Stomach smooth muscle (tissue), 2 donors: ENCODE results near the gene ADISSP.
A peak's percentile ranks its signal among the peaks of the same experiment; 100 is the strongest.

ENCODE experiments used
- H3K27ac ChIP-seq: one replicate; pipeline ENCODE4 v1.7.0; 2013; ENCODE audit warnings: mild to moderate bottlenecking, low read length, inconsistent platforms
- H3K27me3 ChIP-seq, 2 donors: one replicate each; pipeline ENCODE4 v1.7.0; 2013; ENCODE audit warnings: low read length in 2 of 2; ENCODE audit not compliant: insufficient read depth in 2 of 2, control insufficient read depth in 1 of 2
- H3K36me3 ChIP-seq, 2 donors: one replicate each; pipeline ENCODE4 v1.7.0; 2013; ENCODE audit warnings: low read length in 2 of 2; ENCODE audit not compliant: control insufficient read depth in 2 of 2, insufficient read depth in 2 of 2
- H3K4me1 ChIP-seq: one replicate; pipeline ENCODE4 v1.7.0; 2013; ENCODE audit warnings: low read length; ENCODE audit not compliant: control insufficient read depth, insufficient read depth
- H3K4me3 ChIP-seq, 2 donors: one replicate each; pipeline ENCODE4 v1.7.0; 2013; ENCODE audit warnings: low read length in 2 of 2
- H3K9ac ChIP-seq, 2 donors: one replicate each; pipeline ENCODE4 v1.7.0; 2013; ENCODE audit warnings: low read length in 2 of 2, mild to moderate bottlenecking in 1 of 2
- H3K9me3 ChIP-seq, 2 donors: one replicate each; pipeline ENCODE4 v1.7.0; 2013; ENCODE audit warnings: low read length in 2 of 2; ENCODE audit not compliant: control insufficient read depth in 2 of 2
- donor health status: healthy.
- donor health status: Pancreatic carcinoma.

ADISSP gene

DNA sequence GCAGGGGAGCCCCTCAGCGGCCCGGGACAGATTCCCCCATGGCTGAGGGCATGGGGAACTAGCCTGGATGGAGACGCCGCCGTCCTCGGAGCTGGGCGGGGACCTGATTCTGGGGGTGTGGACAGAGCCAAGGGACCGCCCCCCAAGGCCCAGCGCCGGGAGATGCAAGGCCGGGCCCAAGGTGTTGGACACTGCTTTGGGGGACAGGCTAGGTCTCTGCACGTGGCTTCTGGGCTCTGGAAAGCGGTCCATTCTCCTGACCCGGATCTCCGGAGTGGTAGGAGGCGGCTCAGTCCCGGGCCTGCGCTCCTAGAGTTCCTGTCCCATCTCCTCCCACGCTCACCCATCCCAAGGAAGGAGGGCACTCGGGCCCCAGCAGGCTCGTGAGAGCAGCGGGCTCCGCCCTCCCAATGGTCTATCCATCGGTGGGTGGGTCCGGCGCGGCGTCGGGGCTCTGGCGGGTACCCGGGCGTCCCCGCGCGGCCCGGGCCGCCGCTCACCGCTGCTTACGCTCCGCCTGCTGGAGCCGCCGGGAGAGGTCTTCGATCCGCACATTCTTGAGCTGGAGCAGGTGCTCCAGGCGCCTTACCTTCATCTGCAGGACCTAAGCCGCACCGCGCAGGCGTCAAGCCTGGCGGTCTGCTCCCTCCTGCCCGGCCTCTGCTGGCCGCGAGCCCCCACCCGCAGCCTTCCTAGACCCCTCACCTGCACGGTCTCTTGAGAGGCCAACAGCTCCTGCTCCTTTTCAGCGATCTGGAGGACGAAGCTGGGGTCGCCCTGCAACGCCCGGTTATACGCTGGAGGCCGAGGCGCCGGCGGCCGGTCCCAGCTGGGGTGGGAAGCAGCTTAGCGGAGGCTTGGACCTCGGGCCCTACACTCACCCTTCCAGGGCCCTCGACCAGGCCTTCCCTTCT is 10.4 kb upstream of the ADISSP start:
- Histone ChIP-seq H3K36me3 (no peaks in the 10 kb centered on the region), H3K9ac (peak overlapping the region; percentile 63 to 68), H3K4me3 (peak overlapping the region; percentile 67 to 76), H3K27me3 (no peaks in the 10 kb centered on the region), H3K27ac (no peak overlapping the region), H3K9me3 (no peaks in the 10 kb centered on the region), H3K4me1 (peaks cover 21% of the 10 kb centered on the region)

DNA sequence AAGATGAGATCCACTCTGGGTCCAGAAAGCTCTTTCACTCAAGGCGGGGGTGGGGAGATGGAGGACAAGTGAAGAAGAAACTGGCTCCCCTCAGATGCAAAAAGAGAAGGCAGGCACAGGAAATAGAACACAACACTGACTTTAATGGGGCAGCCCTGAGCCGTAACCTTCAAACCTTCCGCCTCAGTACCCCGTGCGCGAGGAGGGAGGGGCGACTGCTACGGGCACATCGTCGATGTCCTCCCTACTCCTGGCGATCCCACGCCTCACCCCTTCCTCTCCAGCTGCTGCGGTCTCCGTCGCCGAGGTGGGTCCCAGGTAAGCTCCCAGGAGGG is 9.8 kb upstream of the ADISSP start:
- peaks cover 21% of the 10 kb centered on the region for H3K4me1 ChIP-seq
- no peaks in the 10 kb centered on the region for H3K36me3 ChIP-seq
- no peaks in the 10 kb centered on the region for H3K27me3 ChIP-seq
- no peaks in the 10 kb centered on the region for H3K9me3 ChIP-seq
- H3K4me3 ChIP-seq, result peak overlapping the region; percentile 67 to 76
- no peak overlapping the region for H3K27ac ChIP-seq
- peak overlapping the region; percentile 63 to 68 for H3K9ac ChIP-seq

DNA sequence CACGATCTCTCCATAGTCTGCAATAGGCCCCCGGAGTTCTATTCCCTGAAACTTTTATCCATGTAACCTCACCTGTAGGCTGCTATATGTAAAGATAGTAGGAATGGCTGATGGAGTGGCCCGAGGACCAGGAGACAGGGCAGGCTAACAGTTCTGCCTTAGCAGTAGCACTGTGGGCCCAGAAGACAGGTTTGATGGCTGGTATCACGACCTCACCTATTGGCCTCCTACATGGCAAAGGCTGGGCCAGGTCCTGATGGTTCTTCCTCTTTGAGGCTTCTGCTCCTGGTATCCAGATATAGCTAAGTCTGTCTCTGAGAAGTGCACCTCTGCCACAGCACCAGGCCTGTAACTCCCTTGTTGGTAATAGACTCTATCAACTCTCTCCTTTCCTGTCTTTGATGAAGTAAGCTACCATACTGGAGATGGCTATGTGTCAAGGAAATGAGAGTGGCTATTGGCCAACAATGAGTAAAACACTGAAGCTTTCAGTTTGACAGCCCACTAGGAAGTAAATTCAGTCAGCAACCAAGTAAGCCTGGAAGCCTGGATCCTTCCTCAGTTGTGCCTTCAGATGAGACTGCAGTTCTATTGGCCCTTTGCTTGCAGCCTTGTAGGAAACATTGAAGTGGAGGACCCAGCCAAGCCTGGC is 8.0 kb upstream of the ADISSP start:
- Histone ChIP-seq H3K9me3 (no peaks in the 10 kb centered on the region), H3K36me3 (no peaks in the 10 kb centered on the region), H3K9ac (no peak overlapping the region), H3K4me3 (no peak overlapping the region), H3K27ac (no peak overlapping the region), H3K4me1 (peaks cover 17% of the 10 kb centered on the region), H3K27me3 (no peaks in the 10 kb centered on the region)

DNA sequence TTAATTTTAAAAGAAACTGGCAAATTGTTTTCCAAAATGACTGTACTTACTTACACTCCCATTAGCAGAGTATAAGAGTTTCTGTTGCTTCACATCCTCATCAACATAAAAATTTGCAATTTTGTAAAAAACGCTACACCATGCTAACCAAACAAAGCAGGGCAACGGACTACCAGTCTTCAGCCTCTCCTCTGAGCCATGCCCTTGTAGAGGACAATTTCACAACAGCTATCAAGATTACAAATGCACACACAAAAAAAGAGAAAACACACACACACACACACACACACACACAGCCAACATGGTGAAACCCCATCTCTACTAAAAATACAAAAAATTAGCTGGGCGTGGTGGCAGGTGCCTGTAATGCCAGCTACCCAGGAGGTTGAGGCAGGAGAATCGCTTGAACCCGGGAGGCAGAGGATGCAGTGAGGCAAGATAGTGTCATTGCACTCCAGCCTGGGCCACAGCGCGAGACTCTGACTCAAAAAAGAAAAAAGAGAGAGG is 4.1 kb upstream of the ADISSP start:
- no peak overlapping the region for H3K4me3 ChIP-seq
- peaks cover 23% of the 10 kb centered on the region for H3K4me1 ChIP-seq
- H3K27me3 ChIP-seq, result no peaks in the 10 kb centered on the region
- no peak overlapping the region for H3K9ac ChIP-seq
- H3K9me3 ChIP-seq, result no peaks in the 10 kb centered on the region
- no peak overlapping the region for H3K27ac ChIP-seq
- no peaks in the 10 kb centered on the region for H3K36me3 ChIP-seq

DNA sequence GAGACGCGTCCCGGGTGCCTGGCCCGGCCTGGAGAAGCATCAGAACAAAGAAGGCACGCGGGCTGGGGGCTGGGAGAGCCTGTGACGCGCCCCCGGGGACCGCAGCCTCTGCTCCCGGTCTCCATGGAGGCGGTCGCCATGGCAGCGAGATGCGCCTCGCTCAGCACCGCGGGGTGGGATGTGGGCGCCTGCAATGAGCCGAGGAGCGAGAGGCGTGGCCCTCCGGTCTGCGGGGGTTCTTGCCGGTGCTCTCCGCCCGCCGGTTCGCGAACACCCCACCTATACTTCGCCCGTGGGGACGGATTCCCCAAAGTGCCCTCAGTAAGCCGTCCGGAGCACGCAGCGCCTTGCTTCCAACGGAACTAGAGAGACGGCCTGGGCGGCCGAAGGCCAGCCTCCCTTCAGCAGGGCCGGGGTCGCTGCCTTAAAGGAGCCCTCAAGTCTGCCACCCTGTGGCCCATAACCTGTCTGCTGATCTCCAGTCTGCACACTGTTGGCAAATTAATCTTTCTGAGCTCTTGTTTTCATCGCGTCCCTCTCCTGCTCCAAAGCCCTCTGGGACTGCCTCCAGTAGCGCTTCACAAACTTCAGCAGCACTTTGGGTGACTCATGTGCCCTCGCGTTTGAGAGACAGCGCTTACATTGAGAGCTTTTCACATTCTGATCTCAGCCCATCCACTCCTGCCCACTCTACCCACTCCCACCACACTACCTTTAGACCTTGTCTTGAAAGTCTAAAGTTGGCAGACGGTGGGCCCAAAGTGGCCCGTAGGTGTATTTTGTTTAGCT is 983 bp upstream of the ADISSP start:
- Histone ChIP-seq H3K9me3 (no peaks in the 10 kb centered on the region), H3K9ac (peak overlapping the region; percentile 72 to 93), H3K4me3 (peak overlapping the region; percentile 60 to 91), H3K27ac (peak overlapping the region; percentile 97), H3K27me3 (no peaks in the 10 kb centered on the region), H3K4me1 (peaks cover 53% of the 10 kb centered on the region), H3K36me3 (no peaks in the 10 kb centered on the region)

DNA sequence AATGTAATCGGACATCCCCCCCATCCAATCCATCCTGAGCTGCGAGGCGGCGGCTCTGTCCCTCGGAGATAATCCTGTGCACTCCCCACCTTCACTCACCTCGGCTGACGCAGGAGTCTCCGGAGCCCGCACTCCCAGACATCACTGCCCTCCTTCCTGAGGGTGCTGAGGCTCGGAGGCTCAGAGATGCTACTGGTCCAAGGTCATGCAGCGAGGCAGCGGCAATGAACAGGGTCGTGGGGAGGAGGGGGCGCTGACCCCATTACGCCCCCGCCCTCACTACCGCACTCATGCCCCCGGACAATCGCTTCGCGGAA is 485 bp downstream of the ADISSP start:
- Histone ChIP-seq H3K27me3 (no peaks in the 10 kb centered on the region), H3K36me3 (no peaks in the 10 kb centered on the region), H3K9ac (peak overlapping the region; percentile 71 to 76), H3K4me1 (peaks cover 59% of the 10 kb centered on the region), H3K27ac (peak overlapping the region; percentile 97), H3K9me3 (no peaks in the 10 kb centered on the region), H3K4me3 (peak overlapping the region; percentile 89 to 91)

DNA sequence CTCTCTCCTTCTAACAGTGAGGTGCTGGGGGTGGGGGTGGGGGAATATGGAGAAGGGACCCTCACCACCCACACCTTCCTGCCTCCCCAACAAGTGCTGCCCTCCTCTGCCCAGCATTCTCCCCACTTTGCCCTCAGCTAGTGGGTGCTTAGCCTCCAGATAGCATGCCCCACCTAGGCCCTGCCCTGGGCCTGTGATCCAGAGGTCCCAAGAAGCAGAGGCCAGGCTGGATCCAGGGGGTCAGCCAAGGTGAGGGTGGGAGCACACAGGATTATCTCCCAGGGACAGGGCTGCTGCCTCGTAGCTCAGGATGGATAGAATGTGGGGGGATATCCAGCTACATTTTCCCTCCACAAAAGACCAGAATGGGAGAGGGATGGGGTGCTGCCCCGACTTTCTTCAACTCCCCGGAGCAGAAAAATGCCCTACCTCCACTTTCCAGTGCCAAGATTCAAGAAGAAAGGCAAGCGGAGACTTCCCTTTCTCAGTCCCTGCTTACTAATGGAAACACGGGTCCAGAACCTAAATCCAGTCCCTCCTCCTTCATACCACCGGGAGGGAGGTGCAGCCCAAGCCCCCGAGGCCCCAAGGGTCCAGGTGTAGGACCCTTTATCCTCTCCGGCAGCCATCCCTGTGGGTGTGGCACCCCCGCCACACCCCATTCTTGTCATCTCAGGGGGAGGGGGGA is 987 bp downstream of the ADISSP start:
- H3K36me3 ChIP-seq, result no peaks in the 10 kb centered on the region
- peak overlapping the region; percentile 71 to 76 for H3K9ac ChIP-seq
- H3K27me3 ChIP-seq, result no peaks in the 10 kb centered on the region
- peak overlapping the region; percentile 97 for H3K27ac ChIP-seq
- H3K4me1 ChIP-seq, result peaks cover 64% of the 10 kb centered on the region
- peak overlapping the region; percentile 89 to 91 for H3K4me3 ChIP-seq
- H3K9me3 ChIP-seq, result no peaks in the 10 kb centered on the region

DNA sequence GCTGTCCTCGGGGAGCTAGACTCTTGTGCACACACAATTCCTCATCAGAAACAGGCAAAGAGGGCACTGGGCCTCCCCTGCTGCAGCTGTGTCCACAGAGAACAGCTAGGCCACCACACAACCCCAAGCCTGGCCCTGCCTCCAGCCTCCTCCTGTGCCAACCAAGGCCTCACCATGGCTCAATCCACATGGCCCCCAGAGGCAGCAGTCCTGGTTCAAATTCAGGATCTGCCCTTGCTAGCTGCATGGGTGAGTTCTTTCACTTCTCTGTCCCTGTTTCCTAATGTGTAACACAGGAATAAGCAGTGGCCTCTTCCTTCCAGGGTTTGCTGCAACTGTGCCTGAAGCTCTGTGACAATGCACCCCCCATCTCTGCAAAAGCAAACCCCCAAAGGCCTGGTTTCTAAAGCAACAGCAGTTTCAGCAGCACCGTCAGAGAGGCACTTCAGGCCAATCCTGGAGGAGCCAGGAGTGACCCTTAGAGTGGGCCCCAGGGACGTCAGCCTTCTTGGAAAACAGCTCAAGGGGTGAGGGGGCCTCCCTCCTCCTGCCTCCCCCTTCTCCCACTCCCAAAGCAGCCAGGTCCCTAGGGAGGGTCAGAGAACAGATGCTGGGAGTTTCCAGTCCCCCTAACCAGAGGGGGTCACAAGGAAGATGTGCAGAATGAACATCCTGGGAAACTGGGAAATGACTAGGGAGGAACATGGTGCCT is 2.2 kb downstream of the ADISSP start:
- Histone ChIP-seq H3K36me3 (no peaks in the 10 kb centered on the region), H3K9ac (peak overlapping the region in 1 of 2 donors; percentile 71), H3K9me3 (no peaks in the 10 kb centered on the region), H3K27ac (peak overlapping the region; percentile 97), H3K27me3 (no peaks in the 10 kb centered on the region), H3K4me3 (peak overlapping the region; percentile 89 to 91), H3K4me1 (peaks cover 76% of the 10 kb centered on the region)

DNA sequence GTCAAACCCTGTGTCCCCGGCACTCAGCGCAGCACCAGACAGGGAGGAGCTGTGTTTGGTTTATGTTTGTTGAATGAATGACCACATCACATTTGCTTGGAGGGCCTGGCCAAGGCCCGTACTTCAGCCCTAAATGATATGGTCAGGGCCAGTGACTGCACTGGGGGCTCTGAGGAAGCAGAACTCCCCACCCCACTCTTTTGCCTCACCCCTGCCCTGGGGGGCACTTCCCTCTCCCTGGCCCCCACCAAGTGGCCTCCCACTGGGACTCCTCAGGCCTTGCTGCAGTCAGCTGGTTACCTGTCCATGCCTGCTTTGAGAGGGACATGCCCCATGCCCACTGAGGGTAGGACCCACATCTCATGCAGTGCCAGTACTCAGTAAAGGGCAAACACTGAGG is 2.9 kb downstream of the ADISSP start:
- H3K27ac ChIP-seq, result peak overlapping the region; percentile 97
- peaks cover 0 to 4% of the 10 kb centered on the region in 2 donors for H3K36me3 ChIP-seq
- H3K27me3 ChIP-seq, result no peaks in the 10 kb centered on the region
- peak overlapping the region; percentile 89 to 91 for H3K4me3 ChIP-seq
- H3K9ac ChIP-seq, result peak overlapping the region; percentile 28 to 62
- H3K9me3 ChIP-seq, result no peaks in the 10 kb centered on the region
- peaks cover 82% of the 10 kb centered on the region for H3K4me1 ChIP-seq
